Cardiac muscle cell (in vitro differentiated cells and primary cell): ENCODE data around the gene GNRH2. TPM values are rescaled to one million over a fixed set of nuclear protein-coding genes. Genes with fewer than 3 reads are reported as not detected.

Source experiments
- DNase-seq, 2 donors: peaks; one replicate each; pipeline versions ENCODE4 v3.0.0 to v3.0.0-alpha.2; 2010 to 2017; ENCODE audit warnings: low read depth in 1 of 2, low spot score in 1 of 2
- H3K27ac ChIP-seq: fragments of 200-600 bp; sonication (generic); 2 replicates; pipeline ENCODE4 v1.5.1; 2016
- H3K27me3 ChIP-seq: fragments of 200-600 bp; sonication (generic); 2 replicates; pipeline ENCODE4 v1.6.0; 2016; ENCODE audit warnings: control low read depth
- H3K36me3 ChIP-seq: fragments of 200-600 bp; sonication (generic); 2 replicates; pipeline ENCODE4 v1.5.1; 2016; ENCODE audit warnings: control low read depth
- H3K4me1 ChIP-seq: fragments of 200-600 bp; sonication (generic); 2 replicates; pipeline ENCODE4 v1.8.1; 2017; ENCODE audit warnings: low read depth, mild to moderate bottlenecking, mixed run types
- H3K4me3 ChIP-seq: fragments of 200-600 bp; sonication (generic); 2 replicates; pipeline ENCODE4 v1.5.1; 2016; ENCODE audit warnings: mild to moderate bottlenecking
- H3K9me3 ChIP-seq: fragments of 200-600 bp; sonication (generic); 2 replicates; pipeline ENCODE4 v1.5.1; 2017; ENCODE audit warnings: low read depth, mild to moderate bottlenecking, control low read depth
- polyA plus RNA-seq: library from polyadenylated mRNA; unstranded; fragments of >200 nt; fragmentation: Nextera tagmentation; extraction: Ambion mirVana; gene quantifications from 2 replicates; pipeline ENCODE4 v1.2.1, GENCODE V29; 2016
- total RNA-seq: library from RNA; depleted of rRNA; stranded (reverse); fragments of >200 nt; gene quantifications from 2 replicates; pipeline ENCODE4 v1.2.3, GENCODE V29; 2016
- TF ChIP-seq, protein P1 (sequence below): IDR thresholded peaks from 2 replicates; pipeline ENCODE4 v1.5.1; 2012; ENCODE audit warnings: low read depth, mild to moderate bottlenecking, low read length

GNRH2 gene
- total and polyA plus RNA-seq, 2 experiments from 2014 or later: 5.3 TPM; not detected in 1

DNA sequence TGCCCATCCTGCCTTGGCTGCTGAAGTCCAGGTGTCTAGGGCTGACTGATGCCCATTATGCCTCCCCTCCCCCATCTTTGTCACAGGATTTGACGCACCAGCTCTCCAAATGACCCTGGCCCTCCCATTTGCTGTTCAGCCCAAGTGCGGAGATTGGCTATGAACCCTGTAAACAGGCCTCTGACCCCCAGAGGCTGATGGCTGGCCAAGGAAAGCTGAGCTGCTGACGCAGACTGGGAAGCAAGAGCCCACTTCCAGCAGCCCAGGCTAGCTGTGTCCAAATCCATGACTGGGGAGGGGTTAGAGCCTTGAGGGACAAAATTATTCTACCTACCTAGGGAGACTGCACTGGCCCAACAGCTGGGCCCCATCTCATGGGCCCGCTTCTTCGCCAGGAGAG lies 797 bp upstream of the GNRH2 start:
- H3K27me3 ChIP-seq: no peaks in the 10 kb centered on the region
- H3K4me1 ChIP-seq: peaks cover 3% of the 10 kb centered on the region
- TF ChIP-seq, protein P1, sequence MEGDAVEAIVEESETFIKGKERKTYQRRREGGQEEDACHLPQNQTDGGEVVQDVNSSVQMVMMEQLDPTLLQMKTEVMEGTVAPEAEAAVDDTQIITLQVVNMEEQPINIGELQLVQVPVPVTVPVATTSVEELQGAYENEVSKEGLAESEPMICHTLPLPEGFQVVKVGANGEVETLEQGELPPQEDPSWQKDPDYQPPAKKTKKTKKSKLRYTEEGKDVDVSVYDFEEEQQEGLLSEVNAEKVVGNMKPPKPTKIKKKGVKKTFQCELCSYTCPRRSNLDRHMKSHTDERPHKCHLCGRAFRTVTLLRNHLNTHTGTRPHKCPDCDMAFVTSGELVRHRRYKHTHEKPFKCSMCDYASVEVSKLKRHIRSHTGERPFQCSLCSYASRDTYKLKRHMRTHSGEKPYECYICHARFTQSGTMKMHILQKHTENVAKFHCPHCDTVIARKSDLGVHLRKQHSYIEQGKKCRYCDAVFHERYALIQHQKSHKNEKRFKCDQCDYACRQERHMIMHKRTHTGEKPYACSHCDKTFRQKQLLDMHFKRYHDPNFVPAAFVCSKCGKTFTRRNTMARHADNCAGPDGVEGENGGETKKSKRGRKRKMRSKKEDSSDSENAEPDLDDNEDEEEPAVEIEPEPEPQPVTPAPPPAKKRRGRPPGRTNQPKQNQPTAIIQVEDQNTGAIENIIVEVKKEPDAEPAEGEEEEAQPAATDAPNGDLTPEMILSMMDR: no peak
- H3K9me3 ChIP-seq: no peaks in the 10 kb centered on the region
- H3K27ac ChIP-seq: no peak overlapping the region
- no peak overlapping the region for H3K4me3 ChIP-seq
- DNase-seq: no peak
- peaks cover 17% of the 10 kb centered on the region for H3K36me3 ChIP-seq

DNA sequence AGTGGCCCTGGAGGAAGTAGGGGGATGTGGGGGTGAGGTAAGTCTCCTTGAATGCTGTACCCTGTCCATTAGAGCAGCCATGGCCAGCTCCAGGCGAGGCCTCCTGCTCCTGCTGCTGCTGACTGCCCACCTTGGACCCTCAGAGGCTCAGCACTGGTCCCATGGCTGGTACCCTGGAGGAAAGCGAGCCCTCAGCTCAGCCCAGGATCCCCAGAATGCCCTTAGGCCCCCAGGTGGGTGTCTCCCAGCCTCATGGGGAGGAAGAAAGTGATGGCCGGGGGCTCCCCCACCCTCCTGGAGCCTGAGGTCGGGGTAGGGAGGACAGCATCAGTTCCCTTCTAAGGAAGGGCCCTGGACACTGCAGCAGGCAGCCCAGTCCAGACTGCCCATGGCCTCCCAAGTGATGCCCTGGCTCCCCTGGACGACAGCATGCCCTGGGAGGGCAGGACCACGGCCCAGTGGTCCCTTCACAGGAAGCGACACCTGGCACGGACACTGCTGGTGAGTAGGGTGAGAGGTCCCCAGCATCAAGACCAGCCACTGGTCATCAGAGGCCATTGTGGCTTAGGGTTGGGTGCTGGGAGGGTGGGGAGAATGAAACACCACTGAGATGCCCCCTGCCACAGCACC lies 1.0 kb downstream of the GNRH2 start:
- Histone ChIP-seq H3K27ac (no peak overlapping the region), H3K9me3 (no peaks in the 10 kb centered on the region), H3K27me3 (no peaks in the 10 kb centered on the region), H3K4me1 (peaks cover 3% of the 10 kb centered on the region), H3K4me3 (no peak overlapping the region), H3K36me3 (peaks cover 12% of the 10 kb centered on the region)
- TF ChIP-seq, protein P1: no peak
- no peak for DNase-seq

DNA sequence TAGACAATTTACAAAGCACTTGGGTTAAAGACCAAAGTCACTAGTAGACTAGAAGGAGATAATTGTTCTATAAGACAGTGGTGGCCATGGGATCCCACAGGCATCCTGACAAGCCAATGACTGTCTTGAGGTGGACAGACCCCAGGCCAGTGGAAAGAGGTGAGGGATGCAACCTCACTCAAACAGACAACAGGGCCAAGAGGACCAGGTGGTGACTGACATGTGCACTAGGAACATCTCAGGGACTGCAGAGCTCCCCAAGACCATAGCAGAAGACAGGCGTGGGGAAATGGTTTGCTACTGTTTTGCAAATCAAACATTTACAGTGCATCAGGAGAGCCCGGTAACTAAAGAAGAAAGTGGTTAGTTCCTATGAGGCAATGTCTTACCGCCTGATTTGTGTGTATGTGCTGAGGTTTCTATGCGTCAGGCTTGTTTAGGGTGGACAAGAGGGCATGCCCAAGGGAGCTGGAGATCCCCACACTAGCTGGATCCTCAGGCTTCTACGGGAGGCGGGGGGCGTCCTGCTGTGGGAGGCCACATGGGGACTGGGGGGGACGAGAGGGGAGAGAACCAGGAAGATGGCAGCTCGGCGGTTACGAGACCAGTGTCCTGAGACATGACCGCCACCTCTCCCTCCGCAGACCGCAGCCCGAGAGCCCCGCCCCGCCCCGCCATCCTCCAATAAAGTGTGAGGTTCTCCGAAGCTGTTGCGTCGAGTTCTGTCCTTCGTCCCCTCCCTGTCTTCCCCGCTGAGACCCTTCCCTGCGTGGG lies 1.8 kb downstream of the GNRH2 start:
- H3K27ac ChIP-seq: peak overlapping the region; percentile 52
- peak; percentile 80 to 81 for DNase-seq
- no peaks in the 10 kb centered on the region for H3K9me3 ChIP-seq
- H3K4me3 ChIP-seq: peak overlapping the region; percentile 93
- peaks cover 3% of the 10 kb centered on the region for H3K4me1 ChIP-seq
- no peaks in the 10 kb centered on the region for H3K27me3 ChIP-seq
- TF ChIP-seq, protein P1: no peak
- H3K36me3 ChIP-seq: peaks cover 11% of the 10 kb centered on the region

DNA sequence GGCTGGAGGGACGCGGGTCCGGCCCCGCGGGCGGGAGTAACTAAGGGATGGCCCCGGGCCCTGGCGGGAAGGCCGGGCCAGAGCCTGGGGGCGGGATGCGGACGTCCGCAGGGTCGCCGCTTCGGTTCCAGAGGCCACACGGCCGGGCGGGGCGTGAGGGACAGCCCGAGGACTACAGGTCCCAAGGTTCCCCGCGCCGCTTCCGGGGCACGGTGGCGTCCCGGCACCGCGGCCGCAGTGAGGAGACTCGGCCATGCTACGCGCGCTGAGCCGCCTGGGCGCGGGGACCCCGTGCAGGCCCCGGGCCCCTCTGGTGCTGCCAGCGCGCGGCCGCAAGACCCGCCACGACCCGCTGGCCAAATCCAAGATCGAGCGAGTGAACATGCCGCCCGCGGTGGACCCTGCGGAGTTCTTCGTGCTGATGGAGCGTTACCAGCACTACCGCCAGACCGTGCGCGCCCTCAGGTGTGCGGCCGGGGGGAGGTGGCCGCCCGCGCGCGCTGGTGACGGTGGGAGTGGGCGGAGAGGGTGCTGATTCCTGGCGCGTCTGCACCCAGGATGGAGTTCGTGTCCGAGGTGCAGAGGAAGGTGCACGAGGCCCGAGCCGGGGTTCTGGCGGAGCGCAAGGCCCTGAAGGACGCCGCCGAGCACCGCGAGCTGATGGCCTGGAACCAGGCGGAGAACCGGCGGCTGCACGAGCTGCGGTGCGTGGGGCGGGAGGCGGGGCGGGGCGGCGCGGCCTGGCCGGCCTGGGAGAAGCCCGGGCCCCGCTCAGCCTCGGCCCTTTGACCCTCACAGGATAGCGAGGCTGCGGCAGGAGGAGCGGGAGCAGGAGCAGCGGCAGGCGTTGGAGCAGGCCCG lies 2.6 kb downstream of the GNRH2 start, which contains the start of gene MRPS26:
TSS of gene MRPS26 (plus strand) at position 237 of the 861 bp plus-strand sequence. CDS start at position 254, 17 bp downstream.
- Histone ChIP-seq H3K4me1 (peaks cover 3% of the 10 kb centered on the region), H3K9me3 (no peaks in the 10 kb centered on the region), H3K27me3 (no peaks in the 10 kb centered on the region), H3K4me3 (peak within 1 kb of the TSS; percentile 93), H3K36me3 (peaks cover 11% of the 10 kb centered on the region), H3K27ac (peak within 1 kb of the TSS; percentile 52)
- DNase-seq: peak; percentile 92 to 96
- TF ChIP-seq, protein P1: no peak

DNA sequence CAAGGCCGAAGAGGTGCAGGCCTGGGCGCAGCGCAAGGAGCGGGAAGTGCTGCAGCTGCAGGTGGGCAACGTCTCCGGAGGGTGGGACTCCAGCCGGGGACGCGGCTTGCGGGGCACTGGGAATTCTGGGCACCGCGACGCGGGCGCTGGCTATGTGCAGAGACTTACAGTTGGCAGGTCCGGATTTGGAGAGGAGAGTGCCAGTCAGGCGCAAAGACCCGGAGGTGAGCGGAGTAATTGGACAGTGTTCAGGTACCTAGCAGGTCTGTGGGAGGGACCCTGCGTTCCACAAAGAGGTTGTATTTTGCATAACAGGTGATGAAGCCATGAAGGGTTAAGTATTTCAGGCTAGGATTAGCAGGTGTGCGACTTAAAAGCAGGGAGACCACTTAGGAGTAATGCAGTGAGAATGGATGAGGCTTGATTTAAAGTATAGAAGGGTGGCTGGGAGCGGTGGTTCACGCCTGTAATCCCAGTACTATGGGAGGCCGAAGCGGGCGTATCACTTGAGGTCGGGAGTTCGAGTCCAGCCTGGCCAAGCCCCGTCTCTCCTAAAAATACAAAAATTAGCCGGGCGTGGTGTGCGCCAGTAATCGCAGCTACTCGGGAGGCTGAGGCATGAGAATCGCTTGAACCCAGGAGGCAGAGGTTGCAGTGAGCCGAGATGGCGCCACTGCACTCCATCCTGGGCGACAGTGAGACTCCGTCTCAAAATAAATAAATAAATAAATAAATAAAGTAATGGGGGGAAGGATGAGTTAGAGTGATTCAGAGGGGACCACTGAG lies 3.4 kb downstream of the GNRH2 start:
- TF ChIP-seq, protein P1: no peak
- Histone ChIP-seq H3K4me1 (peaks cover 3% of the 10 kb centered on the region), H3K36me3 (peaks cover 11% of the 10 kb centered on the region), H3K27ac (peak overlapping the region; percentile 52), H3K4me3 (peak overlapping the region; percentile 93), H3K9me3 (no peaks in the 10 kb centered on the region), H3K27me3 (no peaks in the 10 kb centered on the region)
- peak in 1 of 2 donors; percentile 13 for DNase-seq
